B cell (primary cell): ENCODE measurements around the gene C4BPA. TPM values are rescaled to one million over a fixed set of nuclear protein-coding genes. Genes with fewer than 3 reads are reported as not detected.

ENCODE experiments used
- ATAC-seq: fragments of 200-7000 bp; cut with Tn5 transposase; one replicate; pipeline ENCODE4 v1.10.0; 2021; ENCODE audit warnings: low read depth, mild to moderate bottlenecking, moderate number of reproducible peaks, moderate library complexity
- CTCF ChIA-PET: fragments of 350-600 bp; sonication (Branson Sonifier 250); formaldehyde crosslinking; loops from one replicate; lab custom pipeline; 2021; ENCODE audit warnings: antibody characterized with exemption, inconsistent platforms; lab: Charles Lee
- POLR2A ChIA-PET: fragments of 350-600 bp; sonication (Branson Sonifier 250); formaldehyde crosslinking; loops from one replicate; lab custom pipeline; 2021; ENCODE audit warnings: antibody characterized with exemption; lab: Charles Lee
- DNase-seq: peaks from one replicate; pipeline ENCODE4 v3.0.0; 2013
- H2AFZ ChIP-seq: 2 replicates; pipeline ENCODE4 v1.6.1; 2012; ENCODE audit warnings: mild to moderate bottlenecking, low read depth, low read length; ENCODE audit not compliant: insufficient read depth, poor library complexity, severe bottlenecking
- H3K27ac ChIP-seq, 2 donors: 1 replicate in 1 of 2; 2 replicates in 1 of 2; pipeline ENCODE4 v1.5.1; 2012 to 2013; ENCODE audit warnings: low read length in 2 of 2, mild to moderate bottlenecking in 2 of 2, moderate library complexity in 1 of 2
- H3K27me3 ChIP-seq, 4 experiments: fragments of 200-600 bp in 1 of 4; sonication (generic) in 1 of 4; replicated peaks in 1 of 4; 1 replicate in 2 of 4; 2 replicates in 2 of 4; pipeline versions ENCODE4 v1.6.1 to v1.7.0; 2013 to 2016; ENCODE audit warnings: low read length in 3 of 4, mild to moderate bottlenecking in 2 of 4, mixed read lengths in 1 of 4, moderate library complexity in 1 of 4; ENCODE audit not compliant: insufficient read depth in 4 of 4, control insufficient read depth in 3 of 4; ENCODE audit errors: control extremely low read depth in 1 of 4
- H3K36me3 ChIP-seq, 2 experiments: replicated peaks in 1 of 2; 1 replicate in 1 of 2; 2 replicates in 1 of 2; pipeline versions ENCODE4 v1.6.1 to v1.7.1; 2013; ENCODE audit warnings: low read length in 1 of 2; ENCODE audit not compliant: insufficient read depth in 2 of 2, control insufficient read depth in 1 of 2; ENCODE audit errors: control extremely low read depth in 1 of 2, extremely low read depth in 1 of 2
- H3K4me1 ChIP-seq, 2 donors: fragments of 200-600 bp in 1 of 2; sonication (generic) in 1 of 2; 1 replicate in 1 of 2; 2 replicates in 1 of 2; pipeline versions ENCODE4 v1.5.1 to v1.6.1; 2013 to 2017; ENCODE audit warnings: low read length in 2 of 2; ENCODE audit not compliant: control insufficient read depth in 2 of 2, insufficient read depth in 2 of 2
- H3K4me2 ChIP-seq: replicated peaks from 2 replicates; pipeline ENCODE3; 2012; ENCODE audit warnings: mild to moderate bottlenecking, low read depth, low read length; ENCODE audit not compliant: poor library complexity, severe bottlenecking
- H3K4me3 ChIP-seq, 5 experiments: fragments of 200-600 bp in 1 of 5; sonication (generic) in 1 of 5; 1 replicate in 3 of 5; 2 replicates in 2 of 5; pipeline versions ENCODE4 v1.5.1 to v1.7.0; 2011 to 2016; ENCODE audit warnings: low read length in 4 of 5, mild to moderate bottlenecking in 4 of 5, low read depth in 2 of 5, control low read depth in 1 of 5, moderate library complexity in 1 of 5; ENCODE audit not compliant: insufficient read depth in 1 of 5; ENCODE audit errors: control extremely low read depth in 1 of 5, extremely low read depth in 1 of 5
- H3K79me2 ChIP-seq: fragments of 200-600 bp; sonication (generic); one replicate; pipeline ENCODE4 v1.6.0; 2016; ENCODE audit warnings: low read length; ENCODE audit not compliant: control insufficient read depth, insufficient read depth
- H3K9ac ChIP-seq: fragments of 200-600 bp; sonication (generic); 2 replicates; pipeline ENCODE4 v1.6.1; 2017; ENCODE audit warnings: mild to moderate bottlenecking, low read length, moderate library complexity
- H3K9me3 ChIP-seq, 3 donors: one replicate each; pipeline versions ENCODE4 v1.6.1 to v1.7.1; 2013; ENCODE audit warnings: low read length in 2 of 3; ENCODE audit not compliant: control insufficient read depth in 2 of 3, insufficient read depth in 1 of 3; ENCODE audit errors: control extremely low read depth in 1 of 3
- H4K20me1 ChIP-seq: 2 replicates; pipeline ENCODE4 v1.6.0; 2012; ENCODE audit warnings: mild to moderate bottlenecking, low read length; ENCODE audit not compliant: insufficient read depth, control insufficient read depth, poor library complexity, severe bottlenecking
- H3K27ac Mint-ChIP-seq: one replicate; pipeline ENCODE4 v1.8.0; 2021; ENCODE audit warnings: mixed read lengths
- H3K27me3 Mint-ChIP-seq: one replicate; pipeline ENCODE4 v1.8.0; 2021; ENCODE audit warnings: mixed read lengths
- H3K4me1 Mint-ChIP-seq: one replicate; pipeline ENCODE4 v1.8.0; 2021; ENCODE audit warnings: mixed read lengths
- H3K4me3 Mint-ChIP-seq: one replicate; pipeline ENCODE4 v1.8.0; 2021; ENCODE audit warnings: mixed read lengths
- H3K9me3 Mint-ChIP-seq: one replicate; pipeline ENCODE4 v1.8.0; 2022; ENCODE audit warnings: mixed read lengths; ENCODE audit not compliant: insufficient read depth
- EZH2 ChIP-seq: IDR thresholded peaks from 2 replicates; pipeline ENCODE4 v1.6.1; 2012; ENCODE audit warnings: borderline replicate concordance, low read depth, mild to moderate bottlenecking, moderate library complexity, low read length; ENCODE audit not compliant: insufficient read depth, poor library complexity, severe bottlenecking
- WGBS: methylation state at CpG from one replicate; pipeline ENCODE4 v1.1.5; 2013; ENCODE audit warnings: missing lambda C conversion rate; ENCODE audit not compliant: insufficient coverage; 5-methylcytosine and 5-hydroxymethylcytosine counted together
- intact Hi-C: fragments of 100-400 bp; cut with micrococcal nuclease; formaldehyde crosslinking; loops from one replicate; pipeline ENCODE4 v1.10.0; 2022
- polyA plus RNA-seq: library from polyadenylated mRNA; depleted of rRNA; stranded (reverse); fragments of >200 nt; gene quantifications from 2 replicates; pipeline ENCODE4 v1.2.3, GENCODE V29; 2012
- total RNA-seq, 2 donors: library from RNA; stranded (reverse); fragments of 120-200 nt in 1 of 2; gene quantifications; 1 replicate in 1 of 2; 2 replicates in 1 of 2; pipeline versions ENCODE4 v1.2.3 to v1.2.4, GENCODE V29; 2013 to 2022
- TF ChIP-seq, protein P1 (sequence below): fragments of 200-600 bp; IDR thresholded peaks from one replicate; pipeline ENCODE4 v1.8.0; 2022; ENCODE audit warnings: antibody characterized with exemption, mild to moderate bottlenecking

C4BPA gene
- total and polyA plus RNA-seq, 2 donors (not counting 1 experiment from before 2014, with no cell fraction given) = not detected

DNA sequence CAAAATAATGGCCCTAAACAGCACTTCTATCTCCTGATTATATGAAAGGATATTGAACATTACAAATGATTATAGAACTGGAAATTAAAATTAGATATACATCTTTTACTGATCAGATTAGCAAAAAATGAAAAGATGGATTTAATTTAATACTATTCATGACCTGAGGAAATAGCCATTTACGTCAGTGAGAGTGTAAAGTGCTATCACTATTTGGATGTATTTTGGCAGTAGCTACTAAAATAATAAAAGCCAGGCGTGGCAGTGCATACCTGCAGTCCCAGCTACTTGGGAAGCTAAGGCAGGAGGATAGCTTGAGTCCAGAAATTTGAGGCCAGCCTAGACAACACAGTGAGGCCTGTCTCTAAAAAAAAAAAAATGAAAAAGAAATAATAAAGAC lies 10.1 kb upstream of the C4BPA start:
- intact Hi-C loops = no loop called here
- H2AFZ ChIP-seq = no peak overlapping the region
- no peak overlapping the region for H3K4me2 ChIP-seq
- no peaks in the 10 kb centered on the region for H3K36me3 ChIP-seq
- no peak overlapping the region for H3K4me3 Mint-ChIP-seq
- no peak overlapping the region for H3K4me3 ChIP-seq
- peaks cover 6 to 8% of the 10 kb centered on the region in 2 donors for H3K4me1 ChIP-seq
- H3K9me3 ChIP-seq = no peaks in the 10 kb centered on the region
- no peaks in the 10 kb centered on the region for H3K27me3 ChIP-seq
- no peaks in the 10 kb centered on the region for H3K27me3 Mint-ChIP-seq
- ATAC-seq (no peak), DNase-seq (no peak)
- TF ChIP-seq EZH2 = no peak
- POLR2A ChIA-PET = no interaction called here
- no peak overlapping the region for H3K27ac ChIP-seq
- no peak overlapping the region for H3K9ac ChIP-seq
- CTCF ChIA-PET = interaction anchor here (0.7 to 2.2 kb wide), 3 partner anchors 10 to 715 kb away, joined by 3 to 9 read pairs (median 6); no protein-coding TSS in a partner anchor
- H3K79me2 ChIP-seq = no peaks in the 10 kb centered on the region
- H4K20me1 ChIP-seq = no peaks in the 10 kb centered on the region
- 100% methylated on average over 1 of the region's 2 CpGs for WGBS
- H3K27ac Mint-ChIP-seq = no peak overlapping the region
- H3K9me3 Mint-ChIP-seq = no peaks in the 10 kb centered on the region
- H3K4me1 Mint-ChIP-seq = peaks cover 7% of the 10 kb centered on the region

DNA sequence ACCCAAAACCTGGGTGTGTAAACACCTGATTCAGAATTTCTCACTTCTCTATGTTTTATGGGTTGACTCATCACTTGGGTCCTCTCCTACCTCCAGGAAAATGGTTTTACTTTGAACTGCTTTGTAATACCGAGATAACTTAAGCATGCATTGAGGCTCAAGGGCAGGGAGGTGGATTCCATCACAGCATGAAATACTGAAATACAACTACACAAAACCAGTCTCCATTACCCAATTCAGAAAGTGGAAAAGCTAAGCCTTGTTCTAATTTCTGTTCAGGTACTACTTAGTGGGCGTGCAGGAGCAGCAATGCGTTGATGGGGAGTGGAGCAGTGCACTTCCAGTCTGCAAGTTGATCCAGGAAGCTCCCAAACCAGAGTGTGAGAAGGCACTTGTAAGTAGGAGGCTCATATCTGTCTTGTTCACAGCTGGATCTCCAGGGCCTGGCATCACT lies 6.1 kb upstream of the C4BPA start:
- H3K4me3 ChIP-seq = no peak overlapping the region
- Mint-ChIP-seq H3K4me3 (no peak overlapping the region), H3K9me3 (no peaks in the 10 kb centered on the region), H3K27ac (no peak overlapping the region), H3K27me3 (peaks cover 16% of the 10 kb centered on the region), H3K4me1 (peaks cover 1% of the 10 kb centered on the region)
- H3K9me3 ChIP-seq = no peaks in the 10 kb centered on the region
- CTCF ChIA-PET = interaction anchor here (1.0 kb wide), 1 partner anchor 13 kb away, joined by 4 read pairs; no protein-coding TSS in a partner anchor
- no peaks in the 10 kb centered on the region for H4K20me1 ChIP-seq
- POLR2A ChIA-PET = no interaction called here
- DNase-seq = no peak
- no peak overlapping the region for H3K4me2 ChIP-seq
- no peak overlapping the region for H3K9ac ChIP-seq
- H3K4me1 ChIP-seq = no peaks in the 10 kb centered on the region
- peaks cover 0 to 7% (median 1%) of the 10 kb centered on the region in 4 experiments for H3K27me3 ChIP-seq
- H3K27ac ChIP-seq = no peak overlapping the region
- no peaks in the 10 kb centered on the region for H3K36me3 ChIP-seq
- 69% methylated on average over 2 of the region's 3 CpGs for WGBS
- TF ChIP-seq, protein P1, sequence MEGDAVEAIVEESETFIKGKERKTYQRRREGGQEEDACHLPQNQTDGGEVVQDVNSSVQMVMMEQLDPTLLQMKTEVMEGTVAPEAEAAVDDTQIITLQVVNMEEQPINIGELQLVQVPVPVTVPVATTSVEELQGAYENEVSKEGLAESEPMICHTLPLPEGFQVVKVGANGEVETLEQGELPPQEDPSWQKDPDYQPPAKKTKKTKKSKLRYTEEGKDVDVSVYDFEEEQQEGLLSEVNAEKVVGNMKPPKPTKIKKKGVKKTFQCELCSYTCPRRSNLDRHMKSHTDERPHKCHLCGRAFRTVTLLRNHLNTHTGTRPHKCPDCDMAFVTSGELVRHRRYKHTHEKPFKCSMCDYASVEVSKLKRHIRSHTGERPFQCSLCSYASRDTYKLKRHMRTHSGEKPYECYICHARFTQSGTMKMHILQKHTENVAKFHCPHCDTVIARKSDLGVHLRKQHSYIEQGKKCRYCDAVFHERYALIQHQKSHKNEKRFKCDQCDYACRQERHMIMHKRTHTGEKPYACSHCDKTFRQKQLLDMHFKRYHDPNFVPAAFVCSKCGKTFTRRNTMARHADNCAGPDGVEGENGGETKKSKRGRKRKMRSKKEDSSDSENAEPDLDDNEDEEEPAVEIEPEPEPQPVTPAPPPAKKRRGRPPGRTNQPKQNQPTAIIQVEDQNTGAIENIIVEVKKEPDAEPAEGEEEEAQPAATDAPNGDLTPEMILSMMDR = no peak
- TF ChIP-seq EZH2 = no peak
- ATAC-seq = no peak
- intact Hi-C loops = no loop called here
- H3K79me2 ChIP-seq = no peaks in the 10 kb centered on the region
- no peak overlapping the region for H2AFZ ChIP-seq
